ENCODE data around the gene CCDC28B. TPM values are rescaled to one million over a fixed set of nuclear protein-coding genes. Genes with fewer than 3 reads are reported as not detected.

The CCDC28B gene
- total and polyA plus RNA-seq, 2 of the 13 experiments (the other 11 are each of a cell fraction or from before 2014, with no cell fraction given): 2.6 to 3.5 TPM

- TF ChIP-seq ZNF142 (CRISPR knock-in tag; IDR thresholded peaks at IDR 0.05) (peak; percentile 79; the same call in 1 of the 2 replicates), KLF12 (CRISPR knock-in tag; IDR thresholded peaks at IDR 0.05; ENCODE audit: borderline replicate concordance) (peak; percentile 53), GATAD2A (CRISPR knock-in tag; IDR thresholded peaks at IDR 0.05) (peak; percentile 14), EED (CRISPR knock-in tag; IDR thresholded peaks at IDR 0.05) (peak; percentile 96), ZMAT5 (CRISPR knock-in tag; IDR thresholded peaks at IDR 0.05; ENCODE audit: borderline replicate concordance, low read depth) (0 out of 2 replicates have a peak, but pooled peaks have one; percentile 11), PAX8 (CRISPR knock-in tag; IDR thresholded peaks at IDR 0.05; ENCODE audit: borderline replicate concordance) (peak; percentile 62; the same call in 1 of the 2 replicates), RFX3 (CRISPR knock-in tag; IDR thresholded peaks at IDR 0.05) (0 out of 2 replicates have a peak, but pooled peaks have one; percentile 14), GATA4 (IDR thresholded peaks at IDR 0.05; ENCODE audit: borderline replicate concordance, low read depth) (peak; percentile 16), ZFP36L2 (CRISPR knock-in tag; IDR thresholded peaks at IDR 0.05) (no peak), NFYB (CRISPR knock-in tag; IDR thresholded peaks at IDR 0.05) (peak; percentile 90), PRDM4 (CRISPR knock-in tag; IDR thresholded peaks at IDR 0.05; ENCODE audit: borderline replicate concordance) (no peak), KLF15 (CRISPR knock-in tag; IDR thresholded peaks at IDR 0.05; ENCODE audit: borderline replicate concordance) (peak; percentile 71; the same call in 1 of the 2 replicates), ZNF83 (CRISPR knock-in tag; IDR thresholded peaks at IDR 0.05; ENCODE audit: borderline replicate concordance) (peak; percentile 89; the same call in 1 of the 2 replicates), ZNF12 (CRISPR knock-in tag; IDR thresholded peaks at IDR 0.05) (no peak), AGO1 (IDR thresholded peaks at IDR 0.05; ENCODE audit: low read depth, low read length, poor library complexity, severe bottlenecking) (no peak), NR2C2 (CRISPR knock-in tag; IDR thresholded peaks at IDR 0.05; ENCODE audit: borderline replicate concordance) (peak; percentile 90), BATF2 (CRISPR knock-in tag; IDR thresholded peaks at IDR 0.05) (peak; percentile 96), ZNF746 (CRISPR knock-in tag; IDR thresholded peaks at IDR 0.05) (peak; percentile 89), ZNF17 (CRISPR knock-in tag; IDR thresholded peaks at IDR 0.05) (0 out of 2 replicates have a peak, but pooled peaks have one; percentile 6), ATF7 (IDR thresholded peaks at IDR 0.05) (no peak), ATF7 (CRISPR knock-in tag; IDR thresholded peaks at IDR 0.05) (no peak)
Observed at GRCh38 chr1:32179443-32180185, 20.8 kb upstream of the CCDC28B start, which contains the start of gene TXLNA (continued).
